ENCODE measurements around the gene PROX1. TPM values are rescaled to one million over a fixed set of nuclear protein-coding genes. Genes with fewer than 3 reads are reported as not detected.
"Not testable (repeated sequence)": the region's sequence is repeated elsewhere in the genome, so short reads cannot be mapped to it uniquely, and the experiment has no call there.

The PROX1 gene
- total RNA-seq, 2 experiments from 2014 or later, result 0.10 to 0.12 TPM

GRCh38 chr1:214075305-214075998, 87.7 kb downstream of the PROX1 start:
- intact Hi-C loops (cut with micrococcal nuclease), result no loop called here

DNA sequence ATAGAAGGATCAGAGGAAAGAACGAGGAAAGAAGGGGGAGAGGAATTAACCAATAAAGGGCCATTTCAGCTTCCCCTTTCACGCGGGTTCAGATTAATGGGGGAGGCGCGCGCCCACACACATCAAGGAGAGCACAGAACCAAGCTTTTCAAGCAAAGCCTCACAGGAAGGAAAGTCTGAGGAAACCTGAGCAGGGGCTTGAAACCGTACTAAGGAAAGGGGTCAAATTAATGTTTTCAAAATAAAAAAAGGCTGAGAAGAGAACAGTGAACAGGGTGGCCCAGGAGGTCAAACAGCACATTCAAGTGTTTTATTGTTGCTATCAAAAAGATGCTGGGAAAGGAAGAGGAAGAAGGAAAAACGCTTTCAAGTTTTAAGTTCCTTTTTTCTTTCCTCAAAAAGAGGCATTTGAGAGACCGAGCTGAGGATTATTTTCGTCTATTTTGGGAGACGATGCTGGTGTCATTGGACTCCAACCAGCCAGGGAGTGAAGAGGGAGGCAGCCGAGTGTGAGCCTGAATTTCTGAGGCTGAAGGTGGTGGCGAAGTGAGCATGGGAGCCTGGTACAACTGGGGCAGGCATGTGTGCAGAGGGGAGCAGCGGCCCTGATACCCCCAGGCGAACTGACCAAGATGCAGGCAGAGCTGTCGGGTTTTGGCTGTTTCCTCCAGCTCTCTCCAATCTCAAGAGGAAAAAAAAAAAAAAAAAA, 88.4 kb downstream of the PROX1 start:
- CTCF ChIA-PET, result no interaction called here
- no peaks in the 10 kb centered on the region for H3K9me3 Mint-ChIP-seq
- intact Hi-C loops (cut with micrococcal nuclease), result no loop called here
- H3K4me3 Mint-ChIP-seq, result no peak overlapping the region
- no peak for DNase-seq
- no peaks in the 10 kb centered on the region for H3K36me3 Mint-ChIP-seq (ENCODE audit: low read depth)
- no peaks in the 10 kb centered on the region for H3K4me1 Mint-ChIP-seq (ENCODE audit: low read depth)
- H3K27me3 Mint-ChIP-seq (ENCODE audit: low read depth), result peaks cover 16% of the 10 kb centered on the region
- H3K27ac Mint-ChIP-seq, result no peak overlapping the region

More at GRCh38 chr1:214075305-214075998, 87.7 kb downstream of the PROX1 start:
- H3K27ac Mint-ChIP-seq, result no peak overlapping the region
- no peaks in the 10 kb centered on the region for H3K9me3 Mint-ChIP-seq
- CTCF ChIA-PET, result no interaction called here
- no peaks in the 10 kb centered on the region for H3K36me3 Mint-ChIP-seq (ENCODE audit: low read depth)
- no peaks in the 10 kb centered on the region for H3K4me1 Mint-ChIP-seq (ENCODE audit: low read depth)
- no peak overlapping the region for H3K4me3 Mint-ChIP-seq
- H3K27me3 Mint-ChIP-seq (ENCODE audit: low read depth), result peaks cover 16% of the 10 kb centered on the region
- no peak for DNase-seq

GRCh38 chr1:214076708-214077065, 88.9 kb downstream of the PROX1 start:
- Mint-ChIP-seq H3K9me3 (no peaks in the 10 kb centered on the region), H3K4me1 (ENCODE audit: low read depth) (no peaks in the 10 kb centered on the region)
- intact Hi-C loops (cut with micrococcal nuclease), result no loop called here

DNA sequence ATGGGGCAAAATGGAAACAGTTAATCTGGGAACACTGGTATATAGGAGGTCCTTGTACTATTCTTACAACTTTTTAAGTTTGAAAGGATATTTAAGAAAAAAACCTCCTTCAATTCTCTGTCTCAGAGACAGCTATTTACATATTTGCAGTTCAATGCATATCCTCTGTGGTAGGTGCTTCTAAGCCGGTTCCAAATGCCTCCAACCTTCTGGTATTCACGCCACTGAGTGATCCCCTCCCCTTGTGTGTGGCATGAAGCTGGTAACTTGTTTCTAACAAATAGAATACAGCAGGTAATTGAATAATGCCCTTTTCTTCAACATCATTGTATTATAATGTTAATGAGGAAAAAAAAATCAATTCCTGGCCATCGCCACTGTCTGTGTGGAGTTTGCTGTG, 91.2 kb downstream of the PROX1 start:
- no peak overlapping the region for H3K27ac Mint-ChIP-seq
- no peak overlapping the region for H3K4me3 Mint-ChIP-seq
- H3K9me3 Mint-ChIP-seq, result no peaks in the 10 kb centered on the region
- H3K36me3 Mint-ChIP-seq (ENCODE audit: low read depth), result no peaks in the 10 kb centered on the region
- DNase-seq, result no peak
- H3K4me1 Mint-ChIP-seq (ENCODE audit: low read depth), result no peaks in the 10 kb centered on the region
- CTCF ChIA-PET, result no interaction called here
- H3K27me3 Mint-ChIP-seq (ENCODE audit: low read depth), result peaks cover 11% of the 10 kb centered on the region
- intact Hi-C loops (cut with micrococcal nuclease), result no loop called here

More at GRCh38 chr1:214076708-214077065, 88.9 kb downstream of the PROX1 start:
- no peaks in the 10 kb centered on the region for H3K36me3 Mint-ChIP-seq (ENCODE audit: low read depth)
- H3K27ac Mint-ChIP-seq, result no peak overlapping the region
- peaks cover 16% of the 10 kb centered on the region for H3K27me3 Mint-ChIP-seq (ENCODE audit: low read depth)
- H3K4me3 Mint-ChIP-seq, result no peak overlapping the region
- no peak for DNase-seq
- CTCF ChIA-PET, result interaction anchor here (0.6 kb wide), 1 partner anchor 35 kb away, joined by 3 read pairs; no protein-coding TSS in a partner anchor

DNA sequence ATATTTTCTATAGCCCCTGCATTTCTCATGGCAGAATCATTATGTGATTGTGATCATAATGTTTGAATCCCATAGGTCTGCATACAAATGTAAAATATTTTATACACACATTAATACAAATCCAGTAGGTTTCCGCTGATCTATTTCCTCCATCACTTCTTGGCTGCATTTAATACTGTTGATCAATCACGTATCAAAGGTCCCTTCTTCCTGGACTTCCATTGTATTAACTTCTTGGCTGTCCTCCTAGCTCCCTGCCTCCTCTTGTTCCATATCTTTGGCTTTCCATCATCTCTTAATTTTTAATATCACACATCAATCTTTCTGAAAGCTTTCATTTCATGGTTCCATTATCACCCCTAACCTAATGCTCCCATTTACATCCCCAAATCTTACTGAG, 97.6 kb downstream of the PROX1 start:
- H3K27me3 Mint-ChIP-seq (ENCODE audit: low read depth), result peaks cover 3% of the 10 kb centered on the region
- no peaks in the 10 kb centered on the region for H3K4me1 Mint-ChIP-seq (ENCODE audit: low read depth)
- intact Hi-C loops (cut with micrococcal nuclease), result no loop called here
- H3K36me3 Mint-ChIP-seq (ENCODE audit: low read depth), result no peaks in the 10 kb centered on the region
- H3K4me3 Mint-ChIP-seq, result no peak overlapping the region
- CTCF ChIA-PET, result interaction anchor here (0.8 kb wide), 1 partner anchor 246 kb away, joined by 5 read pairs; no protein-coding TSS in a partner anchor
- no peak for DNase-seq
- no peaks in the 10 kb centered on the region for H3K9me3 Mint-ChIP-seq
- H3K27ac Mint-ChIP-seq, result no peak overlapping the region

GRCh38 chr1:214086945-214087344, 99.2 kb downstream of the PROX1 start:
- no peak for DNase-seq
- CTCF ChIA-PET, result no interaction called here
- intact Hi-C loops (cut with micrococcal nuclease), result no loop called here
- Mint-ChIP-seq H3K4me3 (no peak overlapping the region), H3K36me3 (ENCODE audit: low read depth) (no peaks in the 10 kb centered on the region), H3K27ac (no peak overlapping the region), H3K9me3 (no peaks in the 10 kb centered on the region), H3K27me3 (ENCODE audit: low read depth) (peaks cover 3% of the 10 kb centered on the region), H3K4me1 (ENCODE audit: low read depth) (peaks cover 3% of the 10 kb centered on the region)

DNA sequence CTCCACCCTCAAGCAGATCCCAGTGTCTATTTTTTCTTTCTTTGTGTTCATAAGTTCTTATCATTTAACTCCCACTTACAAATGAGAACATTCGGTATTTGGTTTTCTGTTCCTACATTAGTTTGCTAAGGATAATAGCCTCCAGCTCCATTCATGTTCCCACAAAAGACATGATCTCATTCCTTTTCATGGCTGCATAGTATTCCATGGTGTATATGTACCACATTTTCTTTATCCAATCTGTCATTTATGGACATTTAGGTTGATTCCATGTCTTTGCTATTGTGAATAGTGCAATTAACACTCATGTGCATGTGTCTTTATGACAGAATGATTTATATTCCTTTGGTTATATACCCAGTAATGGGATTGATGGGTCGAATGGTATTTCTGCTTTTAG, 101.2 kb downstream of the PROX1 start:
- intact Hi-C loops (cut with micrococcal nuclease); H3K27me3 Mint-ChIP-seq (ENCODE audit: low read depth); H3K36me3 Mint-ChIP-seq (ENCODE audit: low read depth); H3K4me3 Mint-ChIP-seq; H3K27ac Mint-ChIP-seq; DNase-seq; H3K4me1 Mint-ChIP-seq (ENCODE audit: low read depth); CTCF ChIA-PET; H3K9me3 Mint-ChIP-seq: not testable (repeated sequence)

All from activated naive CD4-positive, alpha-beta T cell treated with anti-CD3 and anti-CD28 coated beads for 36 hours (primary cell).